Activated T-helper 9 cell treated with anti-CD3 and anti-CD28 coated beads, Interleukin-2, amount 50 U/mL, for 16 hours (primary cell): ENCODE data around the gene ARHGAP18.
A peak's percentile ranks its signal among the peaks of the same experiment; 100 is the strongest.

Experiments
- DNase-seq: peaks from one replicate; pipeline ENCODE4 v3.0.0-alpha.2; 2020; ENCODE audit warnings: low read depth

ARHGAP18 gene

GRCh38 chr6:129691043-129691640, 18.8 kb downstream of the ARHGAP18 start:
- no peak for DNase-seq

GRCh38 chr6:129686941-129687627, 22.9 kb downstream of the ARHGAP18 start:
- peak; percentile 23 for DNase-seq

GRCh38 chr6:129685662-129686031, 24.3 kb downstream of the ARHGAP18 start:
- DNase-seq = no peak

DNA sequence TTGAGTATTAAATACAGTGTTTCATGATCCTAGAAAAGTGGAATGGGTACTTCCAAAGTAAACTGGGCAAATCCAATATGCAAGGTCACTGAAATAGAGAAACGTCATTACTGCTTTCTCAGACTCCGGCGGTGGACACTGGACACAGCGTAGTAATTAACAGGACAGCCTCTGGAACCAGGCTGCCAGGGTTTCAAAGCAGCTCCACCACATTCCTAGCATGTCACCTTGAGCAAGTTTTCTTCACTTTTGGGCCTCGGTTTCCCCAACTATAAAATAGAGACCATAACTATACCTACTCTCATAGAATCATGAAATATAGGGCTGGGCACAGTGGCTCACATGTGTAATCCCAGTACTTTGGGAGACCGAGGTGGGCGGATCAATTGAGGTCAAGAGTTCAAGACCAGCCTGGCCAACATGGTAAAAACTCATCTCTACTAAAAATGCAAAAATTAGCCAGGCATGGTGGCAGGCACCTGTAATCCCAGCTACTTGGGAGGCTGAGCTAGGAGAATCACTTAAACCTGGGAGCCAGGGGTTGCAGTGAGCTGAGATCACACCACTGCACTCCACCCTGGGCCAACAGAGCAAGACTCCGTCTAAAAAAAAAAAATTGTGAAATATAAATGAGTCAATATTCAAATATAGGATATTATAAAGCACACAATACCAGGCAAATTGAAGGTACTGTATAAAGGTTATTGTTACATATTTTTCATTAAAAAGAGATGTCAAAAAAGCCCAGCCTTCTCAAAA, 24.9 kb downstream of the ARHGAP18 start:
- DNase-seq = no peak

DNA sequence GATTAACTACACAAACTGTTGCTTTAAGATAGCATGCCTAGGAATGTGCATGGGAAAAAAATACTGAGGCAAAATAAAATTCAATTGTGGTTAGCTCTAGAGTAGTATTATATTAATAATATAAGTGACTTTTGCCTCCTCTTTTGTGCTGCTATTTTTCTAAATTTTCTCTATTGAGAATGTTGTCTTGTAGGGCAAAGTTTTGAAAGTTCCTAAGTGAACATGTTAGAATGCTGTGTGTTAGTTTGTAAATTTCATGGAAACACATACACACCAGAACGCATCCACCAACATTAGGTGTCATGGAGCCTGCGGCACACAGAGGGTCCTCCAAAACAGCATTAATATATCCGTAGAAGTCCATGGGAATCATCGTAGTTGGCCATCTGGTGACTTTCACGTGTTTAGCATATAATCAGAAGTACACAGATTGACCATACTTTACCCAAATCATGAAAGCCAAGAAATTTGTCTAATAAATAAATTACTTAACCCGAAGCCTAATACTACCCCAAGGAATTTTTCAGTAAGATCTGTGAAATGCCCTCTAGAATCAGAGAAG, 25.6 kb downstream of the ARHGAP18 start:
- DNase-seq = no peak

DNA sequence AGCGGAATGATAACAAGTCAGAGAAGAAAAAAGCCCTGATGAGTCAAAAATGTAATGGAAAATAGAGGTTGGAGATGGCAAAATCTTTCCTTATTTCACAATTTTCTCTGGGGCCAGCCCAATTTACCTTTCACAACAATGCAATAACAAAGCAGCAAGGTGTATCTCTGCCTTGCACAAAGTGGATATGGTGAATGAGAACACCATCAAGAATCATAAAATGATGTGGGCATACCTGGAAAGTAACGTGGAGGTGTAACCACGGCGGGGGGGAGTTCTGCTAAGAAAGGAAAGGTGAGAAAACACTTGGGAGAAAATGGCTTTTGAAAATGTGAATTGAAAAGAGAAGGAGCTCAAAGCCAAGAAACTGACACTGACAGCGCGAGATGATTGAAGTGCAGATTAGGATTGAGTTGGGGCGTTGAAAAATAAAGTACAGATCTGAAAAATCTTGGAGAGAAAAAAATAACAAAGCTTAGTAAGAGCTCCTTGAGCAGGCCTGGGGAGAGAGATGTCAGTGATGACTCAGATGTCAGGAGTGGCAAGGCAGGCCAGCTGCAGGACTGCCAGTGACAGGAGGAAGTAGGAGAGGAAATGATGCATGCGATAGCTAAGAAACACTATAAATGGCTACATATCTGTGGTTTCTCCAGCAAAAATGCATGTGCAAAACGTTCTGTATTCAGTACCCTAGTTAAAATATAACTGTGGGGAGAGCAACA, 26.2 kb downstream of the ARHGAP18 start:
- DNase-seq = peak; percentile 50

DNA sequence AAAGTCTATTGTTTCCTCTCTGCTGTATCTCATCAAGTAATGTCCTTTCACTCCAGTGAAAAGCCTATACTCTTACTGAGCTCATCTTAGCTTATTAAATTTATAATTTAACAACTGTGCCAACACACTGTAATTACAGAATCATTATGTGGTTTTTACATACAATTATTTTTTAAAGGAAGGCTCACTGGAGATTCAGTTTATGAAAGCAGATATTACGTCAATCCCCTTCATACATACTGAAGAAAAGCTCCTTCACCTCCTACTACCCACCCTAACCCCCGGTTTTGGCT, 28.1 kb downstream of the ARHGAP18 start:
- DNase-seq = no peak

- DNase-seq = no peak
These were observed 29.3 kb downstream of the ARHGAP18 start for GRCh38 chr6:129680633-129681032.

- no peak for DNase-seq
These were observed 30.2 kb downstream of the ARHGAP18 start for GRCh38 chr6:129679758-129680157.

GRCh38 chr6:129679275-129679674, 30.7 kb downstream of the ARHGAP18 start:
- no peak for DNase-seq

DNA sequence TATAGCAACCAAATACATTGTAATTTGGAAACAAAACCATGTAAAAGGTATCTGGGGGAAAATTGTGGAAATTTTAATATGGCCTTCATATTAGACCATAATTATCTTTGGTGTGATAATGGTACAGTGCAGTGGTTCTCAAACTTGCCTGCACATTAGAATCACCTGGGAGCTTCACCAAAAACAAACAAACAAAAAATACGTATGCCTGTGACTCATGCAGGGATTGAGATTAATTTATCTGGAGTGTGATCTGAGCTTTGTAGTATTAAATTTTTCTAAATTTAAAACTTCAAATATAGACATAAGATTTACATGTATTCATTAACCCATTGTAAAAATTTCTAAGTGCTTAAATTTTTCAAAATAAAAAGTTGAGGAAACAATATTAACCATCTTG, 31.5 kb downstream of the ARHGAP18 start:
- no peak for DNase-seq

- no peak for DNase-seq
These were observed 32.2 kb downstream of the ARHGAP18 start for GRCh38 chr6:129677620-129678325.

- no peak for DNase-seq
These were observed 34.1 kb downstream of the ARHGAP18 start for GRCh38 chr6:129675669-129676472.

- no peak for DNase-seq
These were observed 36.2 kb downstream of the ARHGAP18 start for GRCh38 chr6:129673748-129674147.

DNA sequence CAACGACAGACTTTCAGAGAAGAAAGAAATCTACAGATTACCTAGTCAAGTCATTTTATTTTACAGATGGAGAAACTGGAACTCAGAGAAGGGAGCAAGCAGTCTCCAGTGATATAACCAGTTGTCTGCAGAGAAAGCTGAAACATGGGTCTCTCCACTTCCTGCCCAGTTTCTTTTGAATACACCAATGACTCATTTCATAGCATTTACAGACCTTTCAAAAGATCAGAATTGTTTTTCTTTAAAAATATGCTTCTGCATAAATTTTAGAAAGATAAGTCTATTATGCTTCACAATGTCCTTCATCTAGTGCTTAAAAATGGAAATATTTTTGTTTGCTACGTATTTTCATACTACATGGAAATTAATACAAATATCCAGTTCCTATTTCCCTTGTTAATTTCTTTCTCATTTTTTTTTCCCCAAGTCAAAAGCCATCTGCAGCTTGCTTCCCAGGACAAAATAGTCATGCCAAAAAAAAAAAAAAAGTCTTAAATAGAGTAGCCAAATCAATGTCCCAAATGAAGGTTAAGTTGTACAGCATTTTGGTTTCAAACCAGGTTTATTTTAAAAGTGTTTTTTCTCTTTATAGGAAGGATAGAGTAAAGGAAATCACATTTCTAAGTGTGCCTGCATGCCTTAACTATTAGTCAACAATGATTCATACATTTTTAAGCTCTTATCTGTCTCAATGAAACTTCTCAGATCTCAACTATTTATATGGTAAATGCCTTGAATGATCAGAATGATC, 36.9 kb downstream of the ARHGAP18 start:
- no peak for DNase-seq

DNA sequence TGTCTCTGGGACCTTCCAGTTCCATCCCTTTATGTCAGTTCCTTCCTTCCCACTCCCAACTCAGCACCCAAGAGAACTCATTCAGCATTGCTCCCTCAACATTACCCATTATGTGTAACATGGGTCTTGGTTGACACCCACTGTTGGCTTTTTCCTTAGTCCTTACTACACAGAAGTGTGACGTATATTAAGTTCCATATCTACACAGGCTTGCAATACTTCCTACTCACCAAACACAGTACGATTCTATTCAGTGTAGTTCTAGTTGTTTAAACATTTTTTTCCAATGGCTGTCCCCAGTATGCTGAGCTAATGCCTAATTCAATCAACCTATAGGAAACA, 37.7 kb downstream of the ARHGAP18 start:
- no peak for DNase-seq

DNA sequence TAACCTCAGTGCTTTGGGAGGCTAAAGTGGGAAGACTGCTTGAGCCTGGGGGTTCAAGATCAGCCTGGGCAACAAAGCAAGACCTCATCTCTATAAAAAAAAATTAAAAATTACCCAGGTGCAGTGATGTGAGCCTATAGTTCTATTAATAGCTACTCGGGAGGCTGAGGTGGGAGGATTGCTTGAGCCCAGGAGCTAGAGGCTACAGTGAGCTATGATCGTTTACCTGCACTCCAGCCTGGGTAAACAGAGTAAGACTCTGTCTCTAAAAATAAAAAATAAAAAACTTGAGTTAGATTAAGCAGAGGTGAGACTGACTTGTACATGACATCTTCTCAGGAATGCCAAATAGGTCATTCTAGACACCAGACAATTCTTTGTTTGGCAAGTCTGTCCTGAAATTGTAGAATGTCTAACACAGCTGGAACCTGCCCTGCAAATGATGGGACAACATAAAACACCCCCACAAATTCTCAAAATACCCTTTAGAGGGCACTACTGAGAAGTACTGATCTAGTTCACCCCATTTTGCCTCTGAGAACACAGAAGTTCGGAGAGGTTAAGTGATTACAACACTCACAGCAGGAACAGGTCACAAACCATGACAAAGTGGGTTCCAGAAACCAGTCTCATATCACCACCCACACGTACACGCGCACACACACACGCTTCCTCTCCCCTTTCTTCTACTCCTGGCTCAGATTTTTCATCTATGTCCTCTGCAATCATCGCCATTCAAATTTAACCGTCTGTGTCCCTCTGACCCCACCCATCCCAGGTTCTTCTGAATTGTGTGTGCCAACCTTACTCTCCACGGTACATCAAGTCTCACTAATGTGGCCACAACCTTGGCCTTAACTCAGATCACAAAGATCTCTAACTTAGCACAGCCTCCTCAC, 38.3 kb downstream of the ARHGAP18 start:
- DNase-seq = peak; percentile 49

GRCh38 chr6:129670634-129671033, 39.3 kb downstream of the ARHGAP18 start:
- no peak for DNase-seq

DNA sequence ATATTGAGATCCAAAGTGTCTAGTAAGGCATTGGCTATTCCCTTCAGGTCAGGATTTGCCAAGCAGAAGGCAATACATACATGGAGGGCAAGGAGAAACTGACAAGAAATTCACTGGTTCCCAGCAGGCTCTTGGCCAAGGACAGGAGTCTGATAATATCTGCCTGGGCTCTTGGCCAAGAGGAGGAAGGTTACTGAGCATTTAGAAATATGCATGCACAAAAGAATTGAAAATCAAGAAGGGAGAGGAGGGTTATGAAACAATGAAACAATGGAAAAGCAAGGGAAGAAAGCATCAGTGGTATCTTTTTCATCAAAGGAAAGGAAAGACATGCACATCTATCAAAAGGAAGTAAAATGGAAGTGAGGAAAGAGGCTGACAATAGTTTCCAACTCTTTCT, 42.4 kb downstream of the ARHGAP18 start:
- DNase-seq = no peak
